H1 (cell line): ENCODE data around the gene RHOH.

Experiments used
- CEBPB ChIP-seq: IDR thresholded peaks from 2 replicates; pipeline ENCODE4 v1.6.1; 2012; ENCODE audit warnings: low read depth, low read length
- EZH2 ChIP-seq: fragments of 200-600 bp; sonication (generic); IDR thresholded peaks from 2 replicates; pipeline ENCODE4 v1.7.1; 2012; ENCODE audit warnings: low read depth, mild to moderate bottlenecking, moderate library complexity, low read length, inconsistent platforms; ENCODE audit not compliant: severe bottlenecking
- JUND ChIP-seq: IDR thresholded peaks from 2 replicates; pipeline ENCODE4 v1.6.1; 2011; ENCODE audit warnings: mild to moderate bottlenecking, improper control_type of control experiment, low read length
- NRF1 ChIP-seq: IDR thresholded peaks from 2 replicates; pipeline ENCODE4 v1.6.1; 2011; ENCODE audit warnings: mild to moderate bottlenecking, low read depth, low read length, improper control_type of control experiment
- POLR2A ChIP-seq, 2 experiments: IDR thresholded peaks; 1 replicate in 1 of 2; 2 replicates in 1 of 2; pipeline ENCODE4 v1.6.1; 2011; ENCODE audit warnings: low read depth in 2 of 2, low read length in 2 of 2, mild to moderate bottlenecking in 2 of 2; ENCODE audit errors: control extremely low read depth in 1 of 2
- POU5F1 ChIP-seq: IDR thresholded peaks from 2 replicates; pipeline ENCODE4 v1.6.1; 2011; ENCODE audit warnings: low read depth, mild to moderate bottlenecking, low read length, moderate library complexity
- TF ChIP-seq, protein P1 (sequence below), 3 experiments: IDR thresholded peaks; 1 replicate in 2 of 3; 2 replicates in 1 of 3; pipeline versions ENCODE4 v1.5.1 to v1.6.1; 2011; ENCODE audit warnings: low read length in 3 of 3, mild to moderate bottlenecking in 3 of 3, inconsistent platforms in 2 of 3, low read depth in 1 of 3, moderate library complexity in 1 of 3; ENCODE audit not compliant: insufficient read depth in 1 of 3; ENCODE audit errors: control extremely low read depth in 1 of 3
- TF ChIP-seq, protein P2 (sequence below): IDR thresholded peaks from 2 replicates; pipeline ENCODE4 v1.6.1; 2011; ENCODE audit warnings: low read length, improper control_type of control experiment

DNA sequence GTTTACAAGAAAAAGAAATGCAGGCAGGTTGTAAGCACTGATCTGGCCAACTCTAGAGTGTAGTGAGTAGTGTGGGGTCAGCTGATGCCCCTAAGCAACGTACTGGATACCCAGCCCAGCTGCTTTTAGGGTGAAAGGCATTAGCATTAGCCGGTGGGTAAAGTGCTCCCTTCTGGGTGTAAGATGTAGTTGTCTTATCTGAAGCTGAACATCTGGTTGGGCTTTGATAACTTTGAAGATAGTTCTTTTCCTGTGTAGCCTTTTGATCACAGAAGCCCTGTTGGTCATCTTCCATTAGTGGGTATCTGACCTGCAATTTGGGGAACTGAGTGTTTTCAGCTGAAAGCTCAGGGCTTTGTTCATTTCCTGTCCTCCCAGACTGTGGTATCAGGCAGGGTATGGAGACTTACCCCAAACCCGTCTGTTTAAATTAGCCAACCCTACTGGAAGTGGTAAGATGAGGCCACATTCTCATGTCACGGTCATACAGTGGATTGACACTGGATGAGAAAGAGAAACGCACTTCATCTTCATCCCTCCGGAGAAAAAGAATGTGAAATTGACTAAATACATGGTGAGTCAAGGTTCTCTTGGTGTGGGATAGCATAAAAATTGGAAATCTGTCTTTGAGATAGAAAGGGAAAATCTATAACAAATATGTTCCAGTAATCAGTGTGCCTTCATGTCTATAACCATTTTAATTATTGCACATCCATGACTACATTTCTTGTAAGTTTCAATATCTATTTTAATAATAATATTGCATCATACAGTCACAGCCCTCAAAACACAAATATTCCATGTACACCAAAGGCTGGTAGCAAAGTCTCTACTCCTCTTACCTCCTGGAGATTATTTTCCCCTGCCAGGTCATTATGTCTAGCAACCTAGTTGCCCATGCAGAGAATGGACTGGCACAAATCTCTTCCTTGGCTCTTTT, 8.7 kb downstream of the RHOH start:
- TF ChIP-seq POLR2A (IDR thresholded peaks at IDR 0.05; ENCODE audit: control extremely low read depth in 1 of 2, low read depth in 2 of 2, low read length in 2 of 2) (no peak), CEBPB (no peak), NRF1 (no peak), EZH2 (no peak), POU5F1 (no peak), JUND (no peak)
- TF ChIP-seq, protein P1, sequence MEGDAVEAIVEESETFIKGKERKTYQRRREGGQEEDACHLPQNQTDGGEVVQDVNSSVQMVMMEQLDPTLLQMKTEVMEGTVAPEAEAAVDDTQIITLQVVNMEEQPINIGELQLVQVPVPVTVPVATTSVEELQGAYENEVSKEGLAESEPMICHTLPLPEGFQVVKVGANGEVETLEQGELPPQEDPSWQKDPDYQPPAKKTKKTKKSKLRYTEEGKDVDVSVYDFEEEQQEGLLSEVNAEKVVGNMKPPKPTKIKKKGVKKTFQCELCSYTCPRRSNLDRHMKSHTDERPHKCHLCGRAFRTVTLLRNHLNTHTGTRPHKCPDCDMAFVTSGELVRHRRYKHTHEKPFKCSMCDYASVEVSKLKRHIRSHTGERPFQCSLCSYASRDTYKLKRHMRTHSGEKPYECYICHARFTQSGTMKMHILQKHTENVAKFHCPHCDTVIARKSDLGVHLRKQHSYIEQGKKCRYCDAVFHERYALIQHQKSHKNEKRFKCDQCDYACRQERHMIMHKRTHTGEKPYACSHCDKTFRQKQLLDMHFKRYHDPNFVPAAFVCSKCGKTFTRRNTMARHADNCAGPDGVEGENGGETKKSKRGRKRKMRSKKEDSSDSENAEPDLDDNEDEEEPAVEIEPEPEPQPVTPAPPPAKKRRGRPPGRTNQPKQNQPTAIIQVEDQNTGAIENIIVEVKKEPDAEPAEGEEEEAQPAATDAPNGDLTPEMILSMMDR (IDR thresholded peaks at IDR 0.05; ENCODE audit: control extremely low read depth in 1 of 3, insufficient read depth in 1 of 3, low read depth in 1 of 3, low read length in 3 of 3), result no peak
- TF ChIP-seq, protein P2, sequence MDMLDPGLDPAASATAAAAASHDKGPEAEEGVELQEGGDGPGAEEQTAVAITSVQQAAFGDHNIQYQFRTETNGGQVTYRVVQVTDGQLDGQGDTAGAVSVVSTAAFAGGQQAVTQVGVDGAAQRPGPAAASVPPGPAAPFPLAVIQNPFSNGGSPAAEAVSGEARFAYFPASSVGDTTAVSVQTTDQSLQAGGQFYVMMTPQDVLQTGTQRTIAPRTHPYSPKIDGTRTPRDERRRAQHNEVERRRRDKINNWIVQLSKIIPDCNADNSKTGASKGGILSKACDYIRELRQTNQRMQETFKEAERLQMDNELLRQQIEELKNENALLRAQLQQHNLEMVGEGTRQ, result no peak
